ENCODE data around the gene NDUFA12. TPM values are rescaled to one million over a fixed set of nuclear protein-coding genes. Genes with fewer than 3 reads are reported as not detected.

The NDUFA12 gene
- total and polyA plus RNA-seq, 2 of the 13 experiments (the other 11 are each of a cell fraction or from before 2014, with no cell fraction given): 101 to 173 TPM

- TF ChIP-seq MTERF4 (CRISPR knock-in tag; IDR thresholded peaks at IDR 0.05): no peak
- TF ChIP-seq ZHX1 (CRISPR knock-in tag; IDR thresholded peaks at IDR 0.05; ENCODE audit: low read depth): no peak
- no peak for TF ChIP-seq TBP (CRISPR knock-in tag; IDR thresholded peaks at IDR 0.05)
- TF ChIP-seq CERS6 (CRISPR knock-in tag; IDR thresholded peaks at IDR 0.05): no peak
- TF ChIP-seq HNRNPUL1 (IDR thresholded peaks at IDR 0.05; ENCODE audit: low read depth, low read length): no peak
Measured at GRCh38 chr12:94971923-94972322, 31.6 kb downstream of the NDUFA12 start (continued).

GRCh38 chr12:94970560-94970959 is 32.9 kb downstream of the NDUFA12 start:
- H3K36me3 ChIP-seq (replicated peaks in 1 of 2; ENCODE audit: control insufficient read depth in 1 of 2, insufficient read depth in 2 of 2, low read length in 2 of 2): peaks cover 2 to 10% of the 10 kb centered on the region in 2 experiments; a peak in 4 of 5 replicates
- H3K4me2 ChIP-seq (ENCODE audit: low read depth, low read length): no peak overlapping the region
- POLR2A ChIA-PET: no interaction called here
- no peaks in the 10 kb centered on the region for H3K79me2 ChIP-seq (ENCODE audit: insufficient read depth, low read length)
- H3K4me3 ChIP-seq (replicated peaks in 1 of 3; ENCODE audit: insufficient read depth in 1 of 3, low read depth in 2 of 3, low read length in 3 of 3): no peak overlapping the region
- H3K27ac ChIP-seq (ENCODE audit: extremely low read length, insufficient read depth, low read length): no peak overlapping the region
- no peaks in the 10 kb centered on the region for H4K20me1 ChIP-seq (ENCODE audit: insufficient read depth, low read length)
- in situ Hi-C loops (cut with HindIII; ENCODE audit: extremely low pct_ligation_motif_present, low pct_unique_long_range_greater_than_20kb): no loop called here
- DNase-seq (ENCODE audit: low spot score) (no peak), FAIRE-seq (no peak), ATAC-seq (no peak)
- no peaks in the 10 kb centered on the region for H3K27me3 ChIP-seq (ENCODE audit: control insufficient read depth in 1 of 2, insufficient read depth in 2 of 2, low read length in 2 of 2)
- H3K9me3 ChIP-seq (ENCODE audit: low read length): no peaks in the 10 kb centered on the region
- no peaks in the 10 kb centered on the region for H3K4me1 ChIP-seq (ENCODE audit: insufficient read depth, low read length)
- no TSS peak for BruUV-seq (replicated peaks)
- no peak overlapping the region for H2AFZ ChIP-seq (ENCODE audit: low read length)
- H3K9ac ChIP-seq (ENCODE audit: insufficient read depth, low read depth, low read length): no peak overlapping the region
- CTCF ChIA-PET (ENCODE audit: low intra/inter-chr PET ratio, low total read pairs): no interaction called here
- intact Hi-C loops (cut with micrococcal nuclease; ENCODE audit: unreplicated experiment): no loop called here
- 94% methylated on average over 1 of the region's 1 CpG for WGBS (ENCODE audit: low lambda C conversion rate)
- TF ChIP-seq ZNF335 (CRISPR knock-in tag; IDR thresholded peaks at IDR 0.05): no peak
- no peak for TF ChIP-seq ZNF205 (CRISPR knock-in tag; IDR thresholded peaks at IDR 0.05)
- TF ChIP-seq TEAD2 (CRISPR knock-in tag; IDR thresholded peaks at IDR 0.05): no peak
- TF ChIP-seq ZNF737 (CRISPR knock-in tag; IDR thresholded peaks at IDR 0.05; ENCODE audit: borderline replicate concordance): no peak
- TF ChIP-seq NBN (conservative IDR thresholded peaks at IDR 0.05): no peak
- TF ChIP-seq JUND (CRISPR knock-in tag; IDR thresholded peaks at IDR 0.05): no peak
- no peak for TF ChIP-seq BCLAF1 (IDR thresholded peaks at IDR 0.05)
- no peak for TF ChIP-seq SMC3 (IDR thresholded peaks at IDR 0.05; ENCODE audit: low read length)
- no peak for TF ChIP-seq CREBL2 (CRISPR knock-in tag; IDR thresholded peaks at IDR 0.05; ENCODE audit: borderline replicate concordance)
- no peak for TF ChIP-seq ZNF580 (CRISPR knock-in tag; IDR thresholded peaks at IDR 0.05; ENCODE audit: borderline replicate concordance, low read depth)
- TF ChIP-seq ZNF567 (CRISPR knock-in tag; IDR thresholded peaks at IDR 0.05; ENCODE audit: borderline replicate concordance): no peak
- no peak for TF ChIP-seq ZBTB7A (CRISPR knock-in tag; IDR thresholded peaks at IDR 0.05)
- TF ChIP-seq SATB2 (CRISPR knock-in tag; IDR thresholded peaks at IDR 0.05): no peak
